CD4-positive, alpha-beta T cell treated with Interleukin-17A for 4 hours (primary cell): ENCODE measurements around the gene LGALSL.

ENCODE experiments used
- DNase-seq: peaks from one replicate; pipeline ENCODE4 v3.0.0-alpha.2; 2020; ENCODE audit warnings: mixed read lengths

Gene LGALSL

GRCh38 chr2:64453770-64454385 lies at the start of gene LGALSL:
TSS of gene LGALSL (plus strand) at chr2:64454162. CDS start at chr2:64454546, 384 bp downstream.
- no peak for DNase-seq

GRCh38 chr2:64404743-64405142 lies 49.2 kb upstream of the LGALSL start:
- DNase-seq: no peak

- DNase-seq: no peak
Measured at GRCh38 chr2:64405581-64406406, 48.2 kb upstream of the LGALSL start.

GRCh38 chr2:64406407-64406774 lies 47.6 kb upstream of the LGALSL start:
- no peak for DNase-seq

DNA sequence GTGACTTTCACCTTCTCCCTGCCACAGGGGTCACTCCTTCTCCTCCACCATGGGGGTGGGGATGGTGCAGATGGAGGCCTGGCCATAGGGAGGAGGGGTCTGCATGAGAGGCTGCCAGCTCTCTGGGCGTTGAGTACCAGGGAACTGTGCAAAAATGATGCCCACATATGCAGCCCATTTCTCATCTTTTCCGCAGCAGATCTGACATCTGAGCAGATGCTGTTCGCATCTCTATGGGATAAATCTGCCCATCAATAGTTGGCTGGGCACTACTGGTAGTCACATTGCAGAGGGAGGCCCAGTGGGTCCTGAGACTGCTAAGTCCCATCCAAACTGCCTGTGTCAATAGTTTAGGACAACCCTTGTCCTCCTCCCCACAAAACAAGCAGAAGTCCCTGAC lies 45.9 kb upstream of the LGALSL start:
- no peak for DNase-seq

DNA sequence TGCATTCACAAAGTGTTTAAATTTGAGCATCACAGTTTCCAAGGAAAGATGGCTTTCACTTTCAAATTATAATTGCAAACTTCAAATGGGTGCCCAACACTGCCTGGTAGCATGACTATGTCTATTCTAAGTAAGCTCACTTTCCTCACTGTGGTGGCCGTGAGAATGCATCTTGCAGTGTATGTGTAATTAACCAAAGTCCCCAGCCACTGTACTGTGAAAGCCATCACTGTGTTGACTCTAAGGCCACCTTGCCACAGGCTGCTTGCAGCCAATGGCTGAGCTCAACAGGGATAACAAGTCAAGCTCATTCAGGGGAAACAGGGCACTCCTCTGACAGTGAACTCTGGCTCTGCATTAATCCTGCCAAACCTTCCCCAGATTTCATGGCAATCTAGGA lies 43.3 kb upstream of the LGALSL start:
- DNase-seq: no peak

GRCh38 chr2:64412671-64413070 lies 41.3 kb upstream of the LGALSL start:
- no peak for DNase-seq

GRCh38 chr2:64414736-64415435 lies 39.1 kb upstream of the LGALSL start:
- no peak for DNase-seq

- DNase-seq: no peak
Measured at GRCh38 chr2:64417624-64418023, 36.3 kb upstream of the LGALSL start.

DNA sequence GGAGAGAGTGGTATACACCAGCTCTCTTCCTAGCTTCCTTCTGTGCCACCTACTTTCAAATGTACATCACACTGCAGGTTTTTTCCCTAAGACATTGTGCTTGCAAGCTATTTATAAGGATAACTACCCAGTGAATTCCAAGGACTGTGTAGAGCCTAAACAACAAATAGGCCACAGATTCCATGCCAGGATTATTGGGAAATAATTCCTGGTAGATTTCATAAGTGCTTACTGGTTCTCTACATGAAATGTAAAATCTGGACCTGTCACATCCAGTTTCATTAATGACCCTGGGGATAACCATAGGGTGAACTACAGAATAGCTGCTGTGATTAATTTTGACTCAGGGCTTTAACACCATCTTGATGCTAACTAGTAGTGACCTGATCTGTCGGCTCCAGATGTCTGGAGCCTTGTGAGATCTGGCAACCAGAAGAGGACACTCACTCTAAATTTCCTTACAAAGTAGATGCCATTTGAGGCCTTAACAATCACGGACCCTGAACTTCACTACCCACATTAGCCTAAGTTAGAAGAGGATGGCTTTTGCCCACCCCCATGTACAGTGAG lies 34.3 kb upstream of the LGALSL start:
- no peak for DNase-seq

DNA sequence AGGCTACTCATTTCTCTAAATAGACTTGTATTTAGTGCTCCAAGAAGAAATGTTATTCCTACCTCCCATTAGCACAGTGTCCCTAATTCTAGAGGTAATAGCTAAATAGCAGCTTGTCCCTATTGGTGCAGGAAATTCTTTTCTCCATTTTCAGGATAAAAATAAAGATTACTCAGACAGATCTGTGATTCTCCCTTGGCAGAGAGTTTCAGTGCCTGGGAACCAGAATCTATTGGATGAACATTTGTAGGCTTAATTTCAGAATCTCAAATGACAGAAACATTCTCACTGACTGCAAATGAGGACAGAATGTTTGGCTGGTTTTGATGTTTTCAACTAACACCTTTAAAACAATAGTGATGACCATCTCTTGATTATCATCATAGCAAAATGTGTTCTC lies 33.3 kb upstream of the LGALSL start:
- DNase-seq: no peak

DNA sequence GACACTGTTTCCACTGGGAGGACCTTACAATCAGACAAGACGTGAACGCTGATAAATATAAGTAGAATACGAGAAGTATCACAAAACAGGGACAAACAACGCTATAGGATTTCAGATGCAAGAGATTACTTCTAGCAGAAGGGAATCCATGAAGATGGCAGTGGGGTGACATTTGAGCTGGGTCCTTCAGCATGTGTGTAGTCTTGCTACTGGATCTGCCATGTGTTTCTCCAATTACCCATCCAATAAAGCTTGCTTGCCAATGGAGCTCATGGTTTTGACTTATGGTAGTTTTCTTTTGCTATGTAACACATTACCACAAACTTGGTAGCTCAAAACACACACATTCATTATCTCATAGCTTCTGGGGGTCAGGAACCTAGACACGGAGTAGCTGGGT lies 32.8 kb upstream of the LGALSL start:
- DNase-seq: no peak

DNA sequence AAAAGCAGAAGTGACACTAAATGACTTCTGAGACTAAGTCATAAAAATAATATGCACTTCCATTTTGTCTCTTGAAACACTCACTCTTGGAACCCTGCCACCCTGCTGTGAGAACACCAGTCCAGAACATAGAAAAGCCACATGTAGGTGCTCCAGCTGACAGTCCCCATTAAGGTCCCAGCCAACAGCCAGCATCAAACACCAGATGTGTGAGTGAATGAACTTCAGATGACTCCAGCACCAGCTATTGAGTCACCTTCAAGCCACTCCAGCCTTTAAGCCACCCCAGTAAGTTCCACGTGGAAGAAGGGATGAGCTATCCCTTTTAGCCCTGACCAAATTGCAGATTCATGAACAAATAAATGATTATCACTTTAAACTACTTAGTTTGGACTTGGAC lies 31.5 kb upstream of the LGALSL start:
- no peak for DNase-seq

DNA sequence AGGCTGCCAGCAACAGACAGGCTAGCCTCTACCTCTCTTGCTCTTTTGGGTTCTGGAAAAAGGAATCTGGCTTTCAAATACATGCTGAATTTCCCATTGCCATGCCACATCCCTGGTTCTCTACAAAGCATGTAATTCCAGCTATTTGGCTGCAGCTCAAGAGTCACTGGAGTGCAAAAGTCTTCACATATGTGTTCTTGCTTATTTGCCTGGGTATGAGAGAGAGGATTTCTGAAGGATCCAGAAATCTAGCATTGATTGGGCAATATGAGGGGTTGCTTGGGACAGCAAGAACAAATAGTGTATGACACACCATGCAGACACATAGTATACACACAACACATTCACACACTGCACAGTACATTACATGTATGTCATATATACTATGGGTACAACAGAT lies 30.7 kb upstream of the LGALSL start:
- no peak for DNase-seq

DNA sequence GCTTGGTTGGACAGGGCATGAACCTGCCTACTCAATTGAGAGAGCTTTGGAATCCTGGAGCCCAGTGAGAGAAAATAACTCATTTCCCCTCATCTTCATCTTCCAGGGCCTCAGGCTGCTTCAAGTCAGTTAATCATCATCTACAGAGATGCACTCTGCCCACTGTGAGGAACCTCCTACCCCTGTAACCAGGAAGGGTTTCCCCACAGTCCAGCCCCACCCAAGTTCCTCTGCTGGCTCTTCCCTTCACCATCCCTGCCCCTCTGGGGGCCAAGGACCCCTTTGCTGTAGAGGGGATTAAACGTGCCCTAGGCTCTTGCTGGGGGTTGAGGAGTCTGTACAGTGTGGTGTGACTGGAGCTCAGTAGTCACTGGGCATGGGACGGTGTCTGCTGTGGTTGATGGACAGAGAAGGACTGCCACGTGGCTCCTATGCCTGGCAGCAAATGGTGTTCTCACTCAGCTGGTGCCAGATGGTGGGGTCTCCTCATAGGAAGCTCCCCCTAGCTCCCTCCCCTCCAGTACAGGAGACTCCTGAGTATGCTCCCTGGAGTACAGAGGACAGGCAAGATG lies 29.5 kb upstream of the LGALSL start:
- DNase-seq: no peak

GRCh38 chr2:64426183-64426952 lies 27.6 kb upstream of the LGALSL start:
- no peak for DNase-seq

DNA sequence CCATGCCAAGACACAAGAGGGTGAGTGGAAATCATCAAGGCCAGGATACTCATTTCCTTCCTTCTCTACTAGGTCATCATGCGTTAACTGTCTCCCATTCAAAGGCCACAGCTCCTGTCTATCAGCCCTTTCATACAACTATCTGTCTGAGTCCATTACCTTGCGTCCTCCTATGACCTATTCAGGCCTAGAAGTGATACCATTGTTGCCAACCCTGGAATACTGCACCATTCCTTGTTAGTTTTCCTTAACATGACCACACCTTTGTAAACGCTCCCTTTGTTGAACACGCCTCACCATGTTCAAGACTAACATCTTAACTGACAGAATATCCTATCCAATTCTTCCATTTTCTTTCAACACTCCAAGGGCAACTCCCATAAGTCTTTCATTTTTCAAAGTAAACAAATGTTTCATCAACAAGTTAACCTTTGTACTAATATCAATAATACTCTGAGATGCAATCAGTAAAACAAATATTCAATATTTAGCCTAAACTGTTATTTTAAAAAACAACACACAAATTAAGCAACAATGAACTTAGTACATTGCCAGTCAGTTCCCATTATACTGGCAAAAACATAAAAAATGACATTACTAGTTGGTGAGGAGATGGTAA lies 19.8 kb upstream of the LGALSL start:
- DNase-seq: no peak

DNA sequence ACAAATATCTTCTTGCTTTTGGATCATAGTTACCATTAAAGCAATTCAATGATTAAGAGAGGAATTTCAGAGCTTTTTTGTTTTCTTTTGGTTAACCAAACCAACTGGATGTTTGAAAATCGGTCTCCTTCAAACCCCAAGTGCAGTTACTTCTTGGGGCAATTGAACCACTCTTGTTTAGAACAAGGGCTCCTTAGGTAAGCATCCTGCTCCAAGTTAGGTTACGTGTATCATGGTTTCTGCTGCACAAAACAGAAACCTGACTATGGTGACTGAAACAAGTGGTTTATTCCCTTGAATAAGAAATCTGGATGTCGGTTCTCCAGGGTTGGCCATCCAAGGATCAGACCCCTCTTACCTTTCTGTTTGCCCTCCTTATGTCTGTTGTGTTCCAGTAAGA lies 16.1 kb upstream of the LGALSL start:
- DNase-seq: no peak

GRCh38 chr2:64439194-64439593 lies 14.8 kb upstream of the LGALSL start:
- DNase-seq: no peak

DNA sequence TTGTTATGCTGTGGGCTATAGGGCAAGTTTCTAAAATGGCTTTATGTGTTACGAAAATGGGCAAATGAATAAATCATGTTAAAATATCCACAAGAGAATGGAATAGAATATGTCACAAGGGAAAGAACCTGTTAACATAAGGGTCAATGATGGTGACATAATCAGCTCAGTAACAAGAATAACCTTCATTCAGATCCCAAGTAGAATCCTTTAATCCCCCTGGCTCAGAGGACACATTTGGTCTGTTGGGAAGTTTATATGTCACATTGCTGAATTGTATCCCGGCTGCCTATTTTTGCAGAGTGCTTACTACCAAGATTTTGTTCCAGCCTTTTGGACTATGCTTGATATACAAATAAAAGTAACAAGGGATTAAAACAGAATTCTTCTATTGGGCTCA lies 13.1 kb upstream of the LGALSL start:
- no peak for DNase-seq

DNA sequence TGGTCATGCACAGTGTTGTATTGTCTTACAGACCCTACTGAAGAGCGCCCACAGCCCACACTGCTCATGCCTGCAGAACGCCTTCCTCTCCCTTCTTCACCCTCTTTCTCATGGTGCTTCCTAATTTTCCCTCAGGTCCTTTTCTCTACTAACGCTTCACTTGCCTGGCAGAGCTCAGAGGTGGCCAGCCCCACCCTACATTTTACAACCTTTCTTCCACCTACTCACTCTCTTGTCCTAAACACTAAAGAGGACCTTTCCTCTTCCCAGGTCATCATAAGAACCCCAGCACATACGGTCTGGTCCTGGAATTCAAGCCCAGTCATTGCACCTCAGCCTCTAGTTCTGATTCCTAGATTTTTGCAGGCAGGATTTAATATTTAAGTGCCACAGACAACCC lies 11.7 kb upstream of the LGALSL start:
- no peak for DNase-seq

GRCh38 chr2:64442801-64443429 lies 11.0 kb upstream of the LGALSL start:
- no peak for DNase-seq
